ENCODE data around the gene PBX1.

PBX1 gene

DNA sequence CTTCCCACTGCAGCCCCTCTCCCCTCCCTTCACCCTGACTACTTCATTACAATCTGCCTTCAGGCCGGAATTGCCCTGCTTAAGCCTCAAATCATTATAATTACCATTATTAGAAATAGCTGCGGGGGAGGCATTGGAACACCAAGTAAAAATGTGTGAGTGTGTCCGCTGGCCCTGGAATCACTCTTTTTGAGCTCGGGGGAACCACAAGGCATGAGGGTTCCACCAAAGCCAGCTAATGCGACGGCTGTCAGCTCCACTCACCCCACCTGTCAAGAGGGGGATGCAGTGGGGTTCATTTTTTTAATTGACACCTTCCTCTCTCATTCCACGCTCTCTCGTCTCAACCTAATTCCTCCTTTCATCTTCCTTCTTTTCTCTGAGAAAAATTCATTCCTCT is 177.2 kb downstream of the PBX1 start:
- DNase-seq (ENCODE audit: extremely low read depth, low read depth) = no peak
- TF ChIP-seq, protein P1, sequence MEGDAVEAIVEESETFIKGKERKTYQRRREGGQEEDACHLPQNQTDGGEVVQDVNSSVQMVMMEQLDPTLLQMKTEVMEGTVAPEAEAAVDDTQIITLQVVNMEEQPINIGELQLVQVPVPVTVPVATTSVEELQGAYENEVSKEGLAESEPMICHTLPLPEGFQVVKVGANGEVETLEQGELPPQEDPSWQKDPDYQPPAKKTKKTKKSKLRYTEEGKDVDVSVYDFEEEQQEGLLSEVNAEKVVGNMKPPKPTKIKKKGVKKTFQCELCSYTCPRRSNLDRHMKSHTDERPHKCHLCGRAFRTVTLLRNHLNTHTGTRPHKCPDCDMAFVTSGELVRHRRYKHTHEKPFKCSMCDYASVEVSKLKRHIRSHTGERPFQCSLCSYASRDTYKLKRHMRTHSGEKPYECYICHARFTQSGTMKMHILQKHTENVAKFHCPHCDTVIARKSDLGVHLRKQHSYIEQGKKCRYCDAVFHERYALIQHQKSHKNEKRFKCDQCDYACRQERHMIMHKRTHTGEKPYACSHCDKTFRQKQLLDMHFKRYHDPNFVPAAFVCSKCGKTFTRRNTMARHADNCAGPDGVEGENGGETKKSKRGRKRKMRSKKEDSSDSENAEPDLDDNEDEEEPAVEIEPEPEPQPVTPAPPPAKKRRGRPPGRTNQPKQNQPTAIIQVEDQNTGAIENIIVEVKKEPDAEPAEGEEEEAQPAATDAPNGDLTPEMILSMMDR (IDR thresholded peaks at IDR 0.05; ENCODE audit: low read depth, low read length) = no peak

DNA sequence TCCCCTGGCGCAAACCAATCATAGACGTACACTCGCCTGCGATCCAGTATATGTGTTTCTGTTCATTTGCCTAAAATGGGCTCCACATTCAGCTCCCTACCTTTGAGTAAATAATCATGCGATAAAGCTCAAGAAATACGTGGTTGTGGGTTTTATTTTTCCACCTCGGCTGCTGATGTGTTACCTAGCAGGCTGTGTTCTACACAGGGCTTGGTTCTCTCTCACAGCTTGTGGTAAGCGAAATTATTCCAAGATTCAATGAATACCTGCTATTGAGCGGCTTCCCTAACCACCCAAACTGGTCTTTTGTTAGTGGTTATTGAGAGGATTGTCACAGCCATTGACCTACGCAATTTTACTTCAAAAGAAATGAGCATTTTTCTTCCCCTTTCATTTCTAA is 180.2 kb downstream of the PBX1 start:
- TF ChIP-seq, protein P1 (IDR thresholded peaks at IDR 0.05; ENCODE audit: low read depth, low read length) = no peak
- no peak for DNase-seq (ENCODE audit: extremely low read depth, low read depth)

GRCh38 chr1:164740000-164740526 is 181.1 kb downstream of the PBX1 start:
- TF ChIP-seq, protein P1 (IDR thresholded peaks at IDR 0.05; ENCODE audit: low read depth, low read length) = no peak
- DNase-seq (ENCODE audit: extremely low read depth, low read depth) = no peak

DNA sequence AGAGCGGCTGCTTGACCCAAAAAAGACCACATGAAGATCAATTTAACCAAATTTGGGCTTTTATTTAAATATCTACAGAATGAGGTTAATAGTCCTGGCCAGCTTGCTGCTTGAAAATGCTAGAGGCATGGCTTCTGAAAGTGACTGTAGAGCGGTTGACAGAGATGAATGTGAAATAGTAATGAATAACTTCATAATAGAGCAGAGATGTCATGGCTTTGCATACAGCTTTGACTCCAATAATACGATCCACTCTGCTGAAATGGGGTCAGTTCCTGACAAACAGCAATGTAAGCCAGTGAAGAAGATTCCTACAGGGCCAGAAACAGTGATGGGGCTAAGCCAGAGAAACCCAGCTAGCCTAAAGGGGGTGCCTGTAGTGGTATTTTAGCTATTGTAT is 183.8 kb downstream of the PBX1 start:
- no peak for DNase-seq (ENCODE audit: extremely low read depth, low read depth)
- TF ChIP-seq, protein P1 (IDR thresholded peaks at IDR 0.05; ENCODE audit: low read depth, low read length) = no peak

- TF ChIP-seq, protein P1 (IDR thresholded peaks at IDR 0.05; ENCODE audit: low read depth, low read length) = no peak
Measured at GRCh38 chr1:164743976-164744375, 185.0 kb downstream of the PBX1 start.

GRCh38 chr1:164745736-164746135 is 186.8 kb downstream of the PBX1 start:
- TF ChIP-seq, protein P1 (IDR thresholded peaks at IDR 0.05; ENCODE audit: low read depth, low read length) = no peak
- no peak for DNase-seq (ENCODE audit: extremely low read depth, low read depth)

More at GRCh38 chr1:164743976-164744375, 185.0 kb downstream of the PBX1 start:
- no peak for DNase-seq (ENCODE audit: extremely low read depth, low read depth)

DNA sequence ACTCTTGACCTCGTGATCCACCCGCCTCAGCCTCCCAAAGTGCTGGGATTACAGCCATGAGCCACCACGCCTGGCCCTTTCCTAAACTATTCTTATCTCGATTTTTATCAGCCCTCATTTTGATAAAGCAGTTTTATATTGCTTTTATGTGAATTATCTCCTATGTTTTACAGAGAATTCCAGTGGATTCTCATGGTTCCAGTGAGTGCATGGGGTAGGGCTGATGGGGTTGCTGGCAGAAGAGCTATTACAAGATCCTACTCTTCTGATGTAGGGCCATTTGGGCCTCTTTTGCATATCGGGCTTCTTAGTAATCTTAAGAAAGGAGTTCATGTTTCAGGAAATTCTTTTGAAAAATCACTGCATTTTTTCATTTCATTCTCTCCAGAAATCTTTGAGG is 187.6 kb downstream of the PBX1 start:
- TF ChIP-seq, protein P1 (IDR thresholded peaks at IDR 0.05; ENCODE audit: low read depth, low read length) = no peak
- DNase-seq (ENCODE audit: extremely low read depth, low read depth) = no peak

Measured in AG09319 (cell line).